Effector memory CD8-positive, alpha-beta T cell (primary cell): ENCODE measurements around the gene SLC43A3.
"Not testable (repeated sequence)": the region's sequence is repeated elsewhere in the genome, so short reads cannot be mapped to it uniquely, and the experiment has no call there.

Experiments
- ATAC-seq: fragments of 150-1000 bp; cut with Tn5 transposase; replicated peaks from 2 replicates; pipeline ENCODE4 v1.10.0; 2021; ENCODE audit warnings: mild to moderate bottlenecking, moderate library complexity
- DNase-seq, 3 experiments: peaks; one replicate each; pipeline ENCODE4 v3.0.0; 2021
- H3K27ac Mint-ChIP-seq, 2 donors: one replicate each; pipeline ENCODE4 v1.8.0; 2022; ENCODE audit warnings: mild to moderate bottlenecking in 2 of 2, mixed read lengths in 2 of 2, moderate library complexity in 2 of 2
- H3K27me3 Mint-ChIP-seq, 2 donors: one replicate each; pipeline ENCODE4 v1.8.0; 2022; ENCODE audit warnings: mixed read lengths in 2 of 2
- H3K36me3 Mint-ChIP-seq: one replicate; pipeline ENCODE4 v1.8.0; 2022; ENCODE audit warnings: mild to moderate bottlenecking, moderate library complexity, mixed read lengths; ENCODE audit not compliant: insufficient read depth
- H3K4me1 Mint-ChIP-seq, 2 donors: one replicate each; pipeline ENCODE4 v1.8.0; 2022; ENCODE audit warnings: low read depth in 2 of 2, mixed read lengths in 2 of 2
- H3K4me3 Mint-ChIP-seq, 2 donors: one replicate each; pipeline ENCODE4 v1.8.0; 2022; ENCODE audit warnings: mild to moderate bottlenecking in 2 of 2, mixed read lengths in 2 of 2, moderate library complexity in 2 of 2
- H3K9me3 Mint-ChIP-seq, 2 donors: one replicate each; pipeline ENCODE4 v1.8.0; 2022; ENCODE audit warnings: mixed read lengths in 2 of 2

SLC43A3 gene

DNA sequence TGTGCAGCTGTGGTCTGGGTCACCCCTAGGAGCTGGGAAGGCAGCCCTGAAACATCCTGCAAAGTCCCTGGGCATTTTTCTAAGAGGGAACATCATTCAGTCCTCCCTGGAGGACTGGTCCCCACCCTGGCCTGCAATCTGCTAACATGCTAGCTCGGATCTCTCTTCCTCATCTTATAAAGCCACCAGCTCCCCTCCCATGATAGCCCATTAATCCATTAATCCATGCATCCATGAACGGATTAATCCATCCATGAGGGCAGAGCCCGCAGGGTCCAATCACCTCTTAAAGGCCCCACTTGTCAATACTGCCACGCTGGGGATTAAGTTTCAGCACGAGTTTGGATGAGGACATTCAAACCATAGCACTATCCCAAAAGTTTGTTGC, 58.1 kb downstream of the SLC43A3 start:
- no peak overlapping the region for H3K27ac Mint-ChIP-seq
- no peaks in the 10 kb centered on the region for H3K36me3 Mint-ChIP-seq
- DNase-seq = no peak
- no peaks in the 10 kb centered on the region for H3K4me1 Mint-ChIP-seq
- H3K9me3 Mint-ChIP-seq = no peaks in the 10 kb centered on the region
- no peak for ATAC-seq
- peaks cover 5 to 38% of the 10 kb centered on the region in 2 donors for H3K27me3 Mint-ChIP-seq
- H3K4me3 Mint-ChIP-seq = no peak overlapping the region

GRCh38 chr11:57368106-57368844, 58.6 kb downstream of the SLC43A3 start:
- no peak overlapping the region for H3K27ac Mint-ChIP-seq
- no peaks in the 10 kb centered on the region for H3K4me1 Mint-ChIP-seq
- no peak overlapping the region for H3K4me3 Mint-ChIP-seq
- H3K36me3 Mint-ChIP-seq = no peaks in the 10 kb centered on the region
- no peak for ATAC-seq
- peaks cover 6 to 43% of the 10 kb centered on the region in 2 donors for H3K27me3 Mint-ChIP-seq
- DNase-seq = no peak
- no peaks in the 10 kb centered on the region for H3K9me3 Mint-ChIP-seq

GRCh38 chr11:57364851-57365660, 61.9 kb downstream of the SLC43A3 start:
- Mint-ChIP-seq H3K9me3 (no peaks in the 10 kb centered on the region), H3K4me3 (no peak overlapping the region), H3K27ac (no peak overlapping the region), H3K4me1 (no peaks in the 10 kb centered on the region), H3K36me3 (no peaks in the 10 kb centered on the region), H3K27me3 (peaks cover 21 to 64% of the 10 kb centered on the region in 2 donors)
- no peak for ATAC-seq
- DNase-seq = no peak

- Mint-ChIP-seq H3K4me1 (no peaks in the 10 kb centered on the region), H3K36me3 (no peaks in the 10 kb centered on the region), H3K4me3 (no peak overlapping the region), H3K27ac (no peak overlapping the region), H3K9me3 (no peaks in the 10 kb centered on the region), H3K27me3 (peaks cover 21 to 55% of the 10 kb centered on the region in 2 donors)
- ATAC-seq (no peak), DNase-seq (no peak)
Measured at GRCh38 chr11:57363131-57364080, 63.5 kb downstream of the SLC43A3 start.

- no peaks in the 10 kb centered on the region for H3K9me3 Mint-ChIP-seq
- ATAC-seq = no peak
- no peaks in the 10 kb centered on the region for H3K36me3 Mint-ChIP-seq
- no peak overlapping the region for H3K27ac Mint-ChIP-seq
- H3K27me3 Mint-ChIP-seq = peaks cover 21 to 46% of the 10 kb centered on the region in 2 donors
- no peak for DNase-seq
- H3K4me1 Mint-ChIP-seq = no peaks in the 10 kb centered on the region
- H3K4me3 Mint-ChIP-seq = no peak overlapping the region
Measured at GRCh38 chr11:57361926-57362325, 65.0 kb downstream of the SLC43A3 start.

DNA sequence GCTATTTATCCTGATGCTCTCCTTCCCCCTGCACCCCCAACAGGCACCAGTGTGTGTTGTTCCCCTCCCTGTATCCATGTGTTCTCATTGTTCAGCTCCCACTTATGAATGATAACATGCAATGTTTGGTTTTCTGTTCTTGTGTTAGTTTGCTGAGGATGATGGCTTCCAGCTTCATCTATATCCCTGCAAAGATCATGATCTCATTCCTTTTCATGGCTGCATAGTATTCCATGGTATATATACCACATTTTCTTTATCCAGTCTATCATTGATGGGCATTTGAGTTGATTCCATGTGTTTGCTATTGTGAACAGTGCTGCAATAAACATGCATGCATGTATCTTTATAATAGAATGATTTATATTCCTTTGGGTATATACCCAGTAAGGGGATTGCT, 65.5 kb downstream of the SLC43A3 start:
- H3K4me3 Mint-ChIP-seq, H3K4me1 Mint-ChIP-seq, ATAC-seq, DNase-seq, H3K27ac Mint-ChIP-seq, H3K9me3 Mint-ChIP-seq, H3K36me3 Mint-ChIP-seq: not testable (repeated sequence)
- peaks cover 24 to 41% of the 10 kb centered on the region in 2 donors for H3K27me3 Mint-ChIP-seq

DNA sequence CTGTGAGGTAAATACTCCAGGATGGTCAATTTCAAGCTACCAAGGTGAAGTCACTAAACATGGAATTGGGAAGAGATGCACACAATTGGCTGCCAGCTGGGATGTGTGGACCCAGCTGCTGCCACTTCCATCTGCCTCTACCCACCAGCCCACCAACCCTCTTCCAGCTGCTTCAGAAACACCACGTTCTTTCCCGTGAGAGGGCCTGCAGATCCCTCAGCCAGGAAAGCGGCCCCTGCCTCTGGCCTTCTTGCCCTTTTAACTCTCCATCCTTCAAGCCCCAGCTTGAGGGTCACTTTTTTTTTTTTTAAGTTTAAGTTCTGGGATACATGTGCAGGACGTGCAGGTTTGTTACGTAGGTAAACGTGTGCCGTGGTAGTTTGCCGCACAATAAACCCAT, 65.9 kb downstream of the SLC43A3 start:
- Mint-ChIP-seq H3K9me3 (no peaks in the 10 kb centered on the region), H3K27me3 (peaks cover 28 to 39% of the 10 kb centered on the region in 2 donors), H3K4me1 (no peaks in the 10 kb centered on the region), H3K27ac (no peak overlapping the region), H3K36me3 (no peaks in the 10 kb centered on the region), H3K4me3 (no peak overlapping the region)
- DNase-seq (no peak), ATAC-seq (no peak)

GRCh38 chr11:57359896-57360690, 66.8 kb downstream of the SLC43A3 start:
- H3K4me1 Mint-ChIP-seq = no peaks in the 10 kb centered on the region
- H3K36me3 Mint-ChIP-seq = no peaks in the 10 kb centered on the region
- no peak overlapping the region for H3K4me3 Mint-ChIP-seq
- no peaks in the 10 kb centered on the region for H3K9me3 Mint-ChIP-seq
- DNase-seq (no peak), ATAC-seq (no peak)
- peaks cover 30 to 34% of the 10 kb centered on the region in 2 donors for H3K27me3 Mint-ChIP-seq
- H3K27ac Mint-ChIP-seq = no peak overlapping the region

DNA sequence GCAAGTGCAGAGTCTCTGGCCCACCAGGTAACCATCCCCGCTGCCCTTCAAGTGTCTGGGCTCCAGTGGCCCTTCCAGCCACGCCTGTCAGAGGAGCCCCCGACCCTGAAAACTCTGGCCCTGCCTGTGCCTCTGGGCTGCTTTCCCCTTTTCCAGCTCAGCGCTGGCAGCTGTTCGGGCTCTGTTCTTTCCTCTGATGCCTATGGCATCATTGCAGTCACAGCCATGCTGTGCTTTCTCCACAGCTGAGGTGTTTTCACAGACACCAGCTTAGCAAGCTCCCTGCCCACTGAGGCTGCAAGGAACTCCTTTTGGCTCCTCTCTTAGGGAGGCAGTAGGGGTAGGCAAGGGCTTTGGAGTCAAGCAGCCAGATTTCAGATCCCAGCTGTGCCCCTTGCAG, 67.5 kb downstream of the SLC43A3 start:
- no peak overlapping the region for H3K4me3 Mint-ChIP-seq
- peaks cover 35 to 40% of the 10 kb centered on the region in 2 donors for H3K27me3 Mint-ChIP-seq
- H3K36me3 Mint-ChIP-seq = no peaks in the 10 kb centered on the region
- no peaks in the 10 kb centered on the region for H3K9me3 Mint-ChIP-seq
- DNase-seq (no peak), ATAC-seq (no peak)
- H3K27ac Mint-ChIP-seq = no peak overlapping the region
- no peaks in the 10 kb centered on the region for H3K4me1 Mint-ChIP-seq

DNA sequence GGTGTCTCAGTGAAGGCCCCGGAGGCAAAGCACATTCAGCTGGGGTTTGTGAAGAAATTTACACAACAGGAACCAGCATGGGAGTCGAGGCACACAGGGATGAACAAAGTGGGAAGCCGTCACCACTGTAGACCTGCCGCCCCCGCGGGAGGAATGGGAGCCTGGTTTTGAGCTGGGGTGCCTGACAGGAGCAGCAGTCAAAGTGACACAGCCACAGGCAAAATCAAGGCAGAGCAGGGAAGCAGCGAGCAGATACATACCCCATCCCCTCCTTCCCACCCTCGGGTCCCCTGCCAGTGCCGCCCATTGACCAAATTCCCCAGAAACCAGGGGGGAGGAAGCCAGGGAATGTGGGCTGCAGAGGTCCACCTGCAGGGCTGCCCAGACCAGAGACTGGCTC, 67.9 kb downstream of the SLC43A3 start:
- no peak overlapping the region for H3K27ac Mint-ChIP-seq
- H3K27me3 Mint-ChIP-seq = peaks cover 34 to 40% of the 10 kb centered on the region in 2 donors
- no peaks in the 10 kb centered on the region for H3K4me1 Mint-ChIP-seq
- no peak for DNase-seq
- no peak for ATAC-seq
- H3K4me3 Mint-ChIP-seq = no peak overlapping the region
- H3K36me3 Mint-ChIP-seq = no peaks in the 10 kb centered on the region
- no peaks in the 10 kb centered on the region for H3K9me3 Mint-ChIP-seq

DNA sequence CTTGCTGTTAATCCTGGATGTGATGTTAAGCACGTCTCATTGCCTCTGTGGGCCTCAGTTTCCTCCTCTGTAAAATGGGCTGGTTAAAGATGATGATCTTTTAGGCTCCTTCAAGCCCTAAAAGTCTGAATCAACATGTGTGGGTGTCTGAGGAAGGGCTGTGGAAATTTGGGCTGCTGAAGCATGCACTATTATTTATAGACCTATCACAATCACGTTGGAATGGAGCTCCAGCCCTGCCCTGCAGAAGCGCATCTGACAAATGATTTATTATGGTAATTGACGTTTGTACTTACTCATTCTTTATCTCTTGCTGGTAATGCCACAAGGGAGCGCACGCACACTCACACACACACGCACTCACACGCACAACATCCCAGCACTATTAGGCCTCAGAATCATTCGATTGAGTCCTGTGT, 68.4 kb downstream of the SLC43A3 start:
- Mint-ChIP-seq H3K27ac (no peak overlapping the region), H3K4me1 (no peaks in the 10 kb centered on the region), H3K9me3 (no peaks in the 10 kb centered on the region), H3K4me3 (no peak overlapping the region), H3K27me3 (peaks cover 32 to 36% of the 10 kb centered on the region in 2 donors), H3K36me3 (no peaks in the 10 kb centered on the region)
- ATAC-seq (no peak), DNase-seq (no peak)

DNA sequence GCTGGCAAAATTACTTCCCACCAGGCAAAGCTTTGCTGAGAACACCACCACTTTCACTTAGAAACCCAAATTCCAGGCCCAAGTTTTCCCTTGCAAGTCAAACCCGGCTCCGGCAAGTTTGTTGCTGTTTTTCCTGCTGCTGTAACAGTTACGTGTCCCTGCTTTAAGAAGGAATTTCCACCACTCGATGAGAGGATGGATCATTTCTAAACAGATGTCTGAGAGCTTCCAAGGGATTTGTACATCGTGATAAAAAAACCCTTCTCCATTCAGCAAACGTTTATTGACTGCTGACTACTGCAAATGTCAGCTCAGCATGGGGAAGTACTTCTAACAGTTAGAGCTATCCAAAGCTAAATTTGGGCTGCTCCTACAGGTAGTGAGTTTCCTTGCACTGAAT, 69.1 kb downstream of the SLC43A3 start:
- DNase-seq (no peak), ATAC-seq (no peak)
- Mint-ChIP-seq H3K36me3 (no peaks in the 10 kb centered on the region), H3K27ac (no peak overlapping the region), H3K4me1 (no peaks in the 10 kb centered on the region), H3K9me3 (no peaks in the 10 kb centered on the region), H3K27me3 (peaks cover 28 to 29% of the 10 kb centered on the region in 2 donors), H3K4me3 (no peak overlapping the region)

- Mint-ChIP-seq H3K27me3 (peaks cover 24 to 25% of the 10 kb centered on the region in 2 donors), H3K4me1 (no peaks in the 10 kb centered on the region), H3K27ac (no peak overlapping the region), H3K36me3 (no peaks in the 10 kb centered on the region), H3K4me3 (no peak overlapping the region), H3K9me3 (no peaks in the 10 kb centered on the region)
- ATAC-seq (no peak), DNase-seq (no peak)
Measured at GRCh38 chr11:57357310-57357709, 69.6 kb downstream of the SLC43A3 start.
